HG02870 (cell line): ENCODE data around the gene NOX5.
"Not testable (repeated sequence)": the region's sequence is repeated elsewhere in the genome, so short reads cannot be mapped to it uniquely, and the experiment has no call there.

Experiments
- ATAC-seq: cut with Tn5 transposase; IDR thresholded peaks from one replicate; pipeline ENCODE4 v1.9.1; 2021; ENCODE audit warnings: mild to moderate bottlenecking, moderate library complexity; ENCODE audit not compliant: unreplicated experiment

NOX5 gene

GRCh38 chr15:69014454-69014853, at the start of gene NOX5:
Gene NOX5 (plus strand): TSS chr15:69014695. CDS start chr15:69014736, 41 bp downstream.
- no peak for ATAC-seq

GRCh38 chr15:68966996-68967395, 47.5 kb upstream of the NOX5 start:
- ATAC-seq, result no peak

GRCh38 chr15:68967948-68968347, 46.5 kb upstream of the NOX5 start:
- ATAC-seq, result no peak

- ATAC-seq, result no peak
Observed at GRCh38 chr15:68969298-68969697, 45.2 kb upstream of the NOX5 start.

GRCh38 chr15:68972201-68973065, 42.1 kb upstream of the NOX5 start:
- no peak for ATAC-seq

- not testable (repeated sequence) for ATAC-seq
Observed at GRCh38 chr15:68975651-68976160, 38.8 kb upstream of the NOX5 start.

GRCh38 chr15:68977426-68977825, 37.1 kb upstream of the NOX5 start:
- ATAC-seq, result not testable (repeated sequence)

- ATAC-seq, result no peak
Observed at GRCh38 chr15:68979006-68979405, 35.5 kb upstream of the NOX5 start.

- no peak for ATAC-seq
Observed at GRCh38 chr15:68979816-68980215, 34.7 kb upstream of the NOX5 start.

- no peak for ATAC-seq
Observed at GRCh38 chr15:68980786-68981185, 33.7 kb upstream of the NOX5 start.

GRCh38 chr15:68981941-68982340, 32.6 kb upstream of the NOX5 start:
- ATAC-seq, result no peak

GRCh38 chr15:68982976-68983563, 31.4 kb upstream of the NOX5 start:
- no peak for ATAC-seq

GRCh38 chr15:68983961-68984481, 30.5 kb upstream of the NOX5 start:
- ATAC-seq, result no peak

GRCh38 chr15:68984586-68984985, 29.9 kb upstream of the NOX5 start:
- ATAC-seq, result no peak

- ATAC-seq, result no peak
Observed at GRCh38 chr15:68985361-68985891, 29.1 kb upstream of the NOX5 start.

GRCh38 chr15:68986322-68986721, 28.2 kb upstream of the NOX5 start:
- ATAC-seq, result no peak

GRCh38 chr15:68987120-68987519, 27.4 kb upstream of the NOX5 start:
- no peak for ATAC-seq

GRCh38 chr15:68987676-68988075, 26.8 kb upstream of the NOX5 start:
- no peak for ATAC-seq

GRCh38 chr15:68989541-68990230, 24.8 kb upstream of the NOX5 start:
- no peak for ATAC-seq

- no peak for ATAC-seq
Observed at GRCh38 chr15:68990231-68990991, 24.1 kb upstream of the NOX5 start.
